ENCODE results near the gene RPUSD4. TPM values are rescaled to one million over a fixed set of nuclear protein-coding genes. Genes with fewer than 3 reads are reported as not detected.
A peak's percentile ranks its signal among the peaks of the same experiment; 100 is the strongest.

The RPUSD4 gene
- total RNA-seq, 1 experiment from 2014 or later = 25.8 TPM

DNA sequence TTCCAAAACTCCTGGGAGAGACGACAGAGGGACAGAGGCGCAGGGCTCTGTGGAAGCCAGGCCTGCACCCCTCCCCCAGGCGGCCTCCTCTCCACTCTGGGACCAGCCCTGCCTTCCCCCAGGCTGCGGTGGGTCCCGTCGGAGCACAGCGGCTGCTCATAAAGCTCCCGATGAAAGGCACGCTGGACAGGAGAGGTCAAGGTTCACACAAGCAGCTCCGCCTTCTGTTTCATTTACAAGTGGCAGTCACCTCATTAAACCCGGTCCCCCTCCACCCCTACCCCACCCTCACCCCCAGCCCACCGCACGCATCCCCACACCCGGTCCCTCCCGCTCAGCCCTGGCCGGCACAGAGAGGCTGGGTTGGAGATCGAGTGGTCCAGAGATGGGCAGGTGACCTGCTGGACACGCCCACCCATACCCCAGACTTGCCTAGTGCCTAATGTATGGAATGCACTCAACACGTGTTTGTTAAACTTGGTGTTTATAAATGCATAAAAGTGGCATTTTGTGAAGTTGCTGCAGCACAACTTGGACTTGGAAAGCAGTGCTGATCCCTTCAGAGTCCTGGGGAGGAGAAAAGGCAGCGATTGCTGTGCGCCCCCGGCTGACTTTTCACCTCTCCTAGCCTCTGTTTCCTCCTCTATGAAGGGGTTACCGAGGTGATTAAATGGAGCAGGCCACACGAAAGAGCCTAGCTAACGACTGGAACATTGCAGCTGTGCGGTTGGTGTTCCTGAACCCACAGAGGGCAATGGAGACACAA, 26.0 kb downstream of the RPUSD4 start:
- DNase-seq (ENCODE audit: low read depth) = no peak

DNA sequence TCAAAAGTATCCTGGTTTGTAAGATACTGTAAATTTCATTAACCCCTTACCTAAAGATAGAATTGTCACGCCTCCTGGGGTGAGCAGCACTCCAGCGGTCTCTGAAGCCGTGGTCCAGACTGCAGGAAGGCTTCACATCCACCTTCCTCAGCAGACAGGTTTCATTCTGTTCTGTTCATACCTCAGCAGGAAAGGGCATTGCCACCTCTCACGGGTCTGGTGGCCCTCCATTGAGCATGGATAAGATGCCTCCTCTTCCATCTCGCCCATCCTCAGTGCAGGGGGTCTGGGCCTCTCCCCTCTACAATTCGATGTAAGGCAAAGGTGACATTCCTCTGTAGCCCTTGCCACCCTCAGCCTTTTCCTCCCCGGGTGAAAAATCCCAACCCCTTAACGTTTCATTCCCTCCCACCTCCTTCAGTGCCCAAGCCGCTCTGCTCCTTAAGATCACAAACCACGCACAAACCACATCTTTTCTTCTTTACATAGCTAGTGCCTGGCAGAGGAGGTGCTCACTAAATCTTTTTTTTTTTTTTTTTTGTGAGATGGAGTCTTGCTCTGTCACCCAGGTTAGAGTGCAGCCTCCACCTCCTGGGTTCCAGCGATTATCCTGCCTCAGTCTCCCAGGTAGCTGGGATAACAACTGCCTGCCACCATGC, 28.5 kb downstream of the RPUSD4 start:
- DNase-seq (ENCODE audit: low read depth) = no peak

DNA sequence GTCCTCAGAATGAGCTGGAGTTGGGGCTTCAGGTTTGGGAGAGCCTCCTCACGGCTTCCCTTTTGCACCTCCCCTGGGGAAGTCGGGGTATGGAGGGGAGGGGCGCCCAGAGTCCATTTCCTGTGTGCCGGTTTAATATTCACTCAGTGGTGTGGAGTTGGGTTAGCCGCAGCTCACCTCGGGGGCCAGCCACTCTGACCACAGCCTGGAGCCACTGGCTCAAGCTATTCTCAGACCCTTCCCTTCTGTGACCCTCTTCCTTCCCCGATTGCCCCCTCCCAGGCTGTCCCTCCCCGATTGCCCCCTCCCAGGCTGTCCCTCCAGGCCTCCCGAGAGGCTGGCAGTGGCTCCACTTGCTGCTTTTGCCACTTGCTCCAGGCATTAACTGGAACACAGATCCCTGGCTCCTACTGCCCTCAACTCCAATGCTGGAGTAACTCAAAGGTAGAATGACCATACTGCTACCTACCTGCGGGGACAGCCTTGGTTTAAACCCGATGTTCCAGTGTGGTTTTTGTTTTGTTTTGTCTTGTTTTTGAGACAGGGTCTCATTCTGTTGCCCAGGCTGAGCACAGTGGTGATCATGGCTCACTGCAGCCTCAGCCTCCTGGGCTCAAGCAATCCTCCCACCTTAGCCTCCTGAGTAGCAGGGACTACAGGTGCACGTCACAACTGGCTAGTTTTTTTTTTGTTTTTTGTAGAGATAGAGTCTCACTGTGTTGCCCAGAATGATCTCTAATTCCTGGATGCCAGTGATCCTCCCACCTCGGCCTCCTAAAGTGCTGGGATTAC, 29.3 kb downstream of the RPUSD4 start:
- DNase-seq (ENCODE audit: low read depth) = no peak

- no peak for DNase-seq (ENCODE audit: low read depth)
These were observed 34.5 kb downstream of the RPUSD4 start for GRCh38 chr11:126176853-126177470.

GRCh38 chr11:126175393-126175792, 36.1 kb downstream of the RPUSD4 start:
- DNase-seq (ENCODE audit: low read depth) = no peak

- no peak for DNase-seq (ENCODE audit: low read depth)
These were observed 36.6 kb downstream of the RPUSD4 start for GRCh38 chr11:126174816-126175215.

DNA sequence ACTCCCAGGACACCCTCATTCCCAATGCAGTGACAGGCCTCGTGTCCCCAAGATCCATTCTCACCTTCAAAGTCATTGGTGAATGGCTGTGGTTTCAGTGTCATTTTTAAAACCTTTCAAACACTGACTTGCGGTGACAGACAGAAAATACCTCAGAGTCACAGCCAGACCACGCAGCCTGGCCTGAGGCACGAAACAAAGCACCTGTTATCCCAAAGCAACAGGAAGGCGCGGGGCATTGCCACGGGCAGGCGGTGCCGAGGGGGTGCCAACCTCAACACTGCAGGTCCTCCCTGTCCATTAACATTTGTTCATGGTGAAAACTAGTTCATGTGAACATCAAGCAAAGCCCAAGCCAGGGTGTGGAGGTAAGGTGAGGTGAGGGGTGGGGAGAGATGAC, 38.2 kb downstream of the RPUSD4 start:
- DNase-seq (ENCODE audit: low read depth) = no peak

DNA sequence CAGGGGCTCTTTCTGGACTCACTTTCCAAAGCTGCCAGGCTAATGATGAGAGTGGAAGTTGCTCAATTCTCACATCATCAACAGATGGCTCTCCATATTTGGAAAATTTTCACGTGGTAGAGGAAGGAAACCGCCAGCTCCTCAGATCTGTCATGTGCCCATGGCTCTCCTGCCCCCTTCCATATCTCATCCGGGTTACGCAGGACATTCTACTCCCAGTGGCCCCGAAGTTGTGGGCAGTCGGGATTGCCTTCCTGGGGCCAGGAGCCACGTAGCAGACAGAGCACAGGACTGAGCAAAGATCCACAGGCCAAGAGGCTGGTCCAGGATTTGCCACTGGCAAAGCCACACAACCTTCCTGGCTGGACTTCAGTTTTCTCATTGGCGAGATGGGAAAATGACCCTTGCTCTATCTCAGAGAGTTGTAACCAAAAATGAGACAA, 38.8 kb downstream of the RPUSD4 start:
- no peak for DNase-seq (ENCODE audit: low read depth)

- DNase-seq (ENCODE audit: low read depth) = no peak
These were observed 42.2 kb downstream of the RPUSD4 start for GRCh38 chr11:126169291-126169690.

DNA sequence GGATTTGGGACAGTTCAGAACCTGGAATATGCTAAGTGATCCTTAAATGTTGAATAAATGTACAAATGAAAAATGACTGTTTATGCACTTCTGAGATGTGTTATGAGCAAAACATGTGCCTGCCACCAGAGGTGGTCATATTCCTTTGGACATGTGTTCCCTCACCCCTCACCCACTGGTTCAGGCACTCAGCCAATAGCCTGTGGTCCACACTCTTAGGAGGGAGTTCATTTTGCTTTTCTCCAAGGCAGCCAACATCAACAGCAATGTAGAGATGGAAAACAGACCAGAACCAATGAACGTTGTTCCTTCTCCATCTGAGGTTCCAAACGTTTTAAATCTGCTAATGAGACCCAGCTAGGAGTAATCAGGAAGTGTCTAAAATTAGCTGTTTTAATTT, 44.0 kb downstream of the RPUSD4 start:
- no peak for DNase-seq (ENCODE audit: low read depth)

DNA sequence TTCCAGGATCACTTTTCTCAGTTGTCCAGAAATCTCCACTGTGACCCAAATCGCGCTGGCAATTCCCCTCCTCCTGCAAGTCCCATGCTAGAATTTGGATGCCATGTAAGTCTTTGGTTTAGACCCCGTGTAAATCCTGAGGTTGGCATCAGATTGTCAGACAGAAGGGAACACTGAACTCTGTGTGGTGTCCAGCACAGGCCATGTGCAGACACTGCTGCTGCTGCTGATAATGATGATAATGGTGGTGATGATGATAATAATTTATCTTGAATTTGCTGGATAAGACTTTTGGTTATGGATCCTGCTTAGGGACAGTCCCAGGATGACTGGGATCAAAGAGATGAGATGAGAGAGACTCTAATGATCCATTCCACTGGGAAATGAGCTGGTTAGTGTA, 45.0 kb downstream of the RPUSD4 start:
- no peak for DNase-seq (ENCODE audit: low read depth)

DNA sequence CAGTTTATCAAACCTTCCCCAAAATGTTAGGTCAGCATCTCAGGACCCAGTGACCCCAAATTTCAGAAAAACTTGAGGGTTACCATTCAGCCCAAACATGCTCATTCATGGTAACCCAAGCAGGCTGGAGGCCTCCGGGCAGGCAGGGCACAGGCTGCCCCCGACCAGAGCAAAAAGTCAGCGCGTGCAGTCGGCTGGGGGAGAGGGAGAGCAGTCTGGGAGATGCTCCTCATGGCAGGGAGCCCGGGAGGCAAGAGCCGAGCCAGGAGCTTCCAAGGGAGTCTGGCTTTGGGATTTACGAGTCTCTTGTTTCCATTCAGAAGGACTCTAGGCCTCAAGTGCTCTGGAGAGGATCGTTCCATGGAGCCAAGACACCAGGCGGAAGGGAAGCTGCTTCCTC, 45.7 kb downstream of the RPUSD4 start:
- DNase-seq (ENCODE audit: low read depth) = no peak

DNA sequence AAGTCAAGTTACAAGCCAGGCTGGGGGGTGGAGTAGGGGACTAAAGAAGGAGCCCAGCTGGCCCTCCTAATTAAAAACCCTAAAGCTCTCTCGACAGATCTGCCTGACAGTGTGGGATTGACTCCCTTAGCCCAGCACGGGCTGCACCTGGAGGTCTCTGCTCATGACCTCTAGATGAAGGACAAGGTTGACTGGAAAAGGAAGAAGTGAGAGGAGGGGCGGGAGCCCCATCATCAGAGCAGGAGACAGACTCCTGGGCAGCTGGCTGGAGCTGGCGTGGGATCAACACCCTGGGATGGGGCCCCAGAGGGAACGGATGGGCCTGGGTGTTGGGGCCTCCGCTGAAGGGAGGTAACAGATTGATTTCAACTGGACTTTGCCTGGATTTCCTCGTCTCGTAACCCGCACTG, 46.1 kb downstream of the RPUSD4 start:
- DNase-seq (ENCODE audit: low read depth) = no peak

DNA sequence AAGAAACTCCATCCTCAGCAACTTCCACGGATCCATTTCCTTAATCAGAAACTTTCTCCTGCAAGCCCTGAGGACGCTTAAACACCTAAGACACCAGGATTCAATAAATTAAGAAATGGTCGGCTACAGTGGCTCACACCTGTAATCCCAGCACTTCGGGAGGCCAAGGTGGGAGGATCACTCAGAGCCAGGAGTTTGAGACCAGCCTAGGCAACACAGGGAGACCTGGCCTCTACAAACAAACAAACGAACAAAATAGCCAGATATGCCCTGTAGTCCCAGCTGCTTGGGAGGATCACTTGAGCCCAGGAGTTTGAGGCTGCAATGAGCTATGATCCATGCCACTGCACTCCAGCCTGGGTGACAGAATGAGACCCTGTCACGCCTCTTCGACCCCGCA, 46.7 kb downstream of the RPUSD4 start:
- no peak for DNase-seq (ENCODE audit: low read depth)

- no peak for DNase-seq (ENCODE audit: low read depth)
These were observed 47.7 kb downstream of the RPUSD4 start for GRCh38 chr11:126163779-126164178.

DNA sequence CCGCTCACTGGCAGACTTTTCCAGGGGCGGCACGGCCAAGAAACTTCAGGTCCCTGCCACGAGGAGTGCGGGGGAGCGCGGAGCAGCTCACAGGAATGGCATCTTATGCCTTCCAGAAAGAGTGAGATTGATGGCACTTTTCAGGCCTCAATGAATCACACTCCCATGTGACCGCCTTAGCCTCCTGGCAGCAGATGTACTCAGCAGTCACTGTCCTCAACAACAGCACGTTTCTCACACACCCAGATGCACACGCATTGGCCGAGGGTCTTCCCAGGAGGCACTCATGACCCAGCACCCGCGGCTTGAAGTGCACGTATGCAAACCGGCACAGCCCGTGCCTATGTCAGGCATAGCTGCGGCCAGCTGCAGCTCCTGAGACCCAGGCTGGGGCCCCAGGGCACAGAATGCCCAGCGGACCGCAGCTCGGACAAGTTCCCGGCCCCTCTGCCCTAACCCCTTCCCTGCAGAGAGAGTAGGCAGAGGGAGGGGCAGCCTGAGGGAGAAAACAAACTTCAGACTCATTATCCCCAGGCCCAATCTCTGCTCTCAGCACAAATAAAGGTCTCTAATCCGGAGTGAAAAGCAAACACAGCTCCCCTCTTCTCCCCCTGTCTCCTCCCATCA, 48.3 kb downstream of the RPUSD4 start:
- peak; percentile 60 for DNase-seq (ENCODE audit: low read depth)

DNA sequence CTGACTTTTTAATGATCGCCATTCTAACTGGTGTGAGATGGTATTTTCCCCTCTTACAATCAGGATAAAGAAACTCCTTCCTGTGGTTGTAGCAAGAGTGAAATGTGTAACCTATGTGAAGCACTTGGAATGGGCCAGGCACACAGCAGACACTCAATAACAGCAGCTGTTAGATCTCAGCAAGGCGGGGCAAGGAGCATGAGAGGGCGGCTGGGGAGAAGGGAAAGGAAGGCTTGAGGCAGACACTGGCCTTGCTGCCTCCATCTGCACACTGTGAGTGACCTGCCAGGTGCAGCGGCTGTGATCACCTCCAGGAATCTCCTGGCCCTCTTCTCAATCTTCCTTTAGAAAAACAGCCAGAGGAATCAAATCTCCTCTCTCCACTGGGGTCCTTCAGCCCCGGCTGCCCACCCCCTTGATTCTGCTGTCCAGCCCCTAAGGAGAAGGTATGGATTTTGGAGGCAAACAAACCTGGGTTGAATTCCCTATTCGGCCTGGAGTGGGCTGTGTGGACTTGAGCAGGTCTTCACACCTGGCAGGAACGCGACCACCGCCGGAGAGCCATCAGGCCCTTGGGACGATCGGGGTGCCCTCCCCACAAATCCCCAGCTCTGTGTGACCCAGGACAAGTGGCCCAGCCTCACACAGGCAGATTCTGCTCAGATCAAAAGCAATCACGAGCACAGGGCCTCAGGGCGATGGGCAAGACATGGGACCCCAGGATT, 49.0 kb downstream of the RPUSD4 start:
- no peak for DNase-seq (ENCODE audit: low read depth)

DNA sequence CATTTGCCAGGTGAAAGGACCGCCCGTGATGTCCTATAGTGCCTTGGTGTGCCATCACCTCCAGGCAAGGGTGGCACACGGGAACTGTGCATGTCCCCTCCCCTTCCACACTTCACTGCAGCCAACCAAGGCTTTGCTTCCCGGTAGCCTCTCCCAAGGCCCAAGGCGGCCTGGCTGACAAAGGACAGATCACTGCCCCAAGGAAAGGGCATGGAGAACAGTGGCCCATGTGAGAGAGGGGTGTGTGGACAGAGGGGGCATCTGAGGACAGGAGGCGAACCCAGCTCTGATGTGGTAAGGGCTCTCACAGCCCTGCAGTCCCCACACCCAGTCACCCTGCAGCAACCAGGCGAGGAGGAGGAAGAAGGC, 50.4 kb downstream of the RPUSD4 start:
- no peak for DNase-seq (ENCODE audit: low read depth)

DNA sequence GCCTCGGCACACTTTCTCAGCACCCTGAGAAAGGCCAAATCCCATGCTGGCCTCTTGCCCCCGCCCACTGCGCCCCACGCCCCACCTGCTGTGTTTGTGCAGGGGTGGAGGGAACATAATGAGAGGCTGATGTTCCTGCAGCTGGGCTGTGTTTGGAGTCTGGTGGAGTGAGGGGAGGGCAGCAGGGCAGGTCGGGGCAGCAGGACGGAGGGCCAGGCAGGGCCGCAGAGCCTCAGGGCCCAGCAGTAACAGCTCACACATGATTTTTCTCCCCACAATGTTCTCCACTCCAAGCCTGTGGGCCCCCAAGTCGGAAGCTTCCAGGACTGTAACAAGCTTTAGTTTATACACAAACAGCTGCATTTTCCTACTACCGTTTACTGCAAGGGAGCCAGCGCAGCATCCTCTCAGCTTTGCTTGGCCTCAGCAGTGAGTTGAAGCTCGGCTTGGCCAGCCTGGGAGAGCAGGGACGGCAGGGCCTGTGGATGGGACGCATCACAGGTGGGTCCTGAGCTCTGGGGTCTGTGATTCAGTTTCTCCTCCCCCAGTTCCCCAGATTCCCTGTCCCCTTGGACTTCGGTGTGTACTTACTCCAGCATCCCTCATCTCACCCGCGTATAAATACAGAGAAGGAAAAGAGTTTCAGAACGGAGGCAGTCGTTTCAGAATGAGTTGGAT, 51.0 kb downstream of the RPUSD4 start:
- no peak for DNase-seq (ENCODE audit: low read depth)

GRCh38 chr11:126159719-126160344, 51.6 kb downstream of the RPUSD4 start:
- no peak for DNase-seq (ENCODE audit: low read depth)

Measured in HT1080 (cell line).